ENCODE data around the gene RAPSN.

- TF ChIP-seq, protein P1, sequence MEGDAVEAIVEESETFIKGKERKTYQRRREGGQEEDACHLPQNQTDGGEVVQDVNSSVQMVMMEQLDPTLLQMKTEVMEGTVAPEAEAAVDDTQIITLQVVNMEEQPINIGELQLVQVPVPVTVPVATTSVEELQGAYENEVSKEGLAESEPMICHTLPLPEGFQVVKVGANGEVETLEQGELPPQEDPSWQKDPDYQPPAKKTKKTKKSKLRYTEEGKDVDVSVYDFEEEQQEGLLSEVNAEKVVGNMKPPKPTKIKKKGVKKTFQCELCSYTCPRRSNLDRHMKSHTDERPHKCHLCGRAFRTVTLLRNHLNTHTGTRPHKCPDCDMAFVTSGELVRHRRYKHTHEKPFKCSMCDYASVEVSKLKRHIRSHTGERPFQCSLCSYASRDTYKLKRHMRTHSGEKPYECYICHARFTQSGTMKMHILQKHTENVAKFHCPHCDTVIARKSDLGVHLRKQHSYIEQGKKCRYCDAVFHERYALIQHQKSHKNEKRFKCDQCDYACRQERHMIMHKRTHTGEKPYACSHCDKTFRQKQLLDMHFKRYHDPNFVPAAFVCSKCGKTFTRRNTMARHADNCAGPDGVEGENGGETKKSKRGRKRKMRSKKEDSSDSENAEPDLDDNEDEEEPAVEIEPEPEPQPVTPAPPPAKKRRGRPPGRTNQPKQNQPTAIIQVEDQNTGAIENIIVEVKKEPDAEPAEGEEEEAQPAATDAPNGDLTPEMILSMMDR (IDR thresholded peaks at IDR 0.05): no peak
- TF ChIP-seq POLR2A (IDR thresholded peaks at IDR 0.05): no peak
These were observed 47.9 kb upstream of the RAPSN start for GRCh38 chr11:47496808-47497207.

All from right lobe of liver (tissue), 4 donors.